Panc1 (cell line): Measurements from ENCODE around the gene OR2V1. TPM values are rescaled to one million over a fixed set of nuclear protein-coding genes. Genes with fewer than 3 reads are reported as not detected.

Experiments used
- ATAC-seq: fragments of 200-7000 bp; cut with Tn5 transposase; 2 replicates; pipeline ENCODE4 v1.9.1; 2020; ENCODE audit warnings: mild to moderate bottlenecking, moderate library complexity
- BruUV-seq: library from RNA; stranded (reverse); fragments of 400-500 nt; replicated peaks from 2 replicates; lab custom pipeline; 2021; lab: Mats Ljungman, UMichigan
- CTCF ChIA-PET: fragments of 300-600 bp; sonication (Branson Sonifier 250); formaldehyde crosslinking; loops from one replicate; lab custom pipeline; 2022; ENCODE audit warnings: antibody characterized with exemption; lab: Charles Lee
- POLR2A ChIA-PET: fragments of 300-600 bp; sonication (Branson Sonifier 250); formaldehyde crosslinking; loops from one replicate; lab custom pipeline; 2022; ENCODE audit warnings: antibody characterized with exemption; lab: Charles Lee
- DNase-seq: peaks from one replicate; pipeline ENCODE4 v3.0.0-alpha.2; 2010; ENCODE audit warnings: low read depth, low spot score
- H3K27ac ChIP-seq: 2 replicates; pipeline ENCODE4 v1.5.1; 2011; ENCODE audit warnings: mild to moderate bottlenecking, low read length, inconsistent platforms
- H3K27me3 ChIP-seq: fragments of 200-500 bp; sonication (Bioruptor generic); 2 replicates; pipeline ENCODE4 v1.6.0; 2014; ENCODE audit warnings: low read length, inconsistent platforms; ENCODE audit not compliant: control insufficient read depth, insufficient read depth
- H3K36me3 ChIP-seq: fragments of 200-500 bp; sonication (Bioruptor generic); 2 replicates; pipeline ENCODE4 v1.5.1; 2014; ENCODE audit warnings: inconsistent platforms, mild to moderate bottlenecking, low read length, moderate library complexity; ENCODE audit not compliant: control insufficient read depth, insufficient read depth
- H3K4me1 ChIP-seq: 2 replicates; pipeline ENCODE4 v1.5.1; 2011; ENCODE audit warnings: inconsistent platforms, mild to moderate bottlenecking, low read length, moderate library complexity; ENCODE audit not compliant: control insufficient read depth, insufficient read depth
- H3K4me3 ChIP-seq, 2 experiments: 2 replicates each; pipeline ENCODE4 v1.5.1; 2011 to 2012; ENCODE audit warnings: low read depth in 2 of 2, low read length in 2 of 2, mild to moderate bottlenecking in 2 of 2, inconsistent platforms in 1 of 2, moderate library complexity in 1 of 2
- H3K9me3 ChIP-seq: fragments of 200-500 bp; sonication (Bioruptor generic); 2 replicates; pipeline ENCODE4 v1.5.1; 2014; ENCODE audit warnings: low read depth, mild to moderate bottlenecking, inconsistent platforms, low read length, moderate library complexity; ENCODE audit not compliant: control insufficient read depth, insufficient read depth
- POLR2AphosphoS5 ChIP-seq: IDR thresholded peaks from 2 replicates; pipeline ENCODE4 v1.6.1; 2012; ENCODE audit warnings: mild to moderate bottlenecking, low read depth, low read length, moderate library complexity
- SIN3A ChIP-seq: IDR thresholded peaks from 2 replicates; pipeline ENCODE4 v1.6.1; 2012; ENCODE audit warnings: low read depth, mild to moderate bottlenecking, low read length, moderate library complexity, borderline replicate concordance; ENCODE audit not compliant: insufficient read depth
- TCF7L2 ChIP-seq: IDR thresholded peaks from 2 replicates; pipeline ENCODE4 v1.6.1; 2011; ENCODE audit warnings: mild to moderate bottlenecking, low read depth, low read length, inconsistent platforms
- in situ Hi-C: cut with HindIII; loops from 2 replicates; pipeline ENCODE4 v1.10.0; 2016; ENCODE audit warnings: low sequenced_read_pairs, low pct_unique_long_range_greater_than_20kb
- intact Hi-C: fragments of 100-400 bp; cut with micrococcal nuclease; formaldehyde crosslinking; loops from one replicate; pipeline ENCODE4 v1.10.0; 2022; ENCODE audit not compliant: unreplicated experiment
- total RNA-seq: library from RNA; stranded (reverse); gene quantifications from one replicate; pipeline ENCODE4 v1.2.1, GENCODE V29; 2021; ENCODE audit not compliant: unreplicated experiment
- TF ChIP-seq, protein P1 (sequence below), 2 experiments: IDR thresholded peaks; 2 replicates each; pipeline ENCODE4 v1.6.1; 2011 to 2012; ENCODE audit warnings: low read depth in 2 of 2, control low read depth in 1 of 2, low read length in 1 of 2, mild to moderate bottlenecking in 1 of 2, moderate library complexity in 1 of 2; ENCODE audit not compliant: insufficient read depth in 1 of 2
- TF ChIP-seq, protein P2 (sequence below): fragments of 450-650 bp; IDR thresholded peaks from 2 replicates; pipeline ENCODE4 v1.5.1; 2017; ENCODE audit warnings: mild to moderate bottlenecking

Gene OR2V1
- total RNA-seq, 1 experiment from 2014 or later = not detected

DNA sequence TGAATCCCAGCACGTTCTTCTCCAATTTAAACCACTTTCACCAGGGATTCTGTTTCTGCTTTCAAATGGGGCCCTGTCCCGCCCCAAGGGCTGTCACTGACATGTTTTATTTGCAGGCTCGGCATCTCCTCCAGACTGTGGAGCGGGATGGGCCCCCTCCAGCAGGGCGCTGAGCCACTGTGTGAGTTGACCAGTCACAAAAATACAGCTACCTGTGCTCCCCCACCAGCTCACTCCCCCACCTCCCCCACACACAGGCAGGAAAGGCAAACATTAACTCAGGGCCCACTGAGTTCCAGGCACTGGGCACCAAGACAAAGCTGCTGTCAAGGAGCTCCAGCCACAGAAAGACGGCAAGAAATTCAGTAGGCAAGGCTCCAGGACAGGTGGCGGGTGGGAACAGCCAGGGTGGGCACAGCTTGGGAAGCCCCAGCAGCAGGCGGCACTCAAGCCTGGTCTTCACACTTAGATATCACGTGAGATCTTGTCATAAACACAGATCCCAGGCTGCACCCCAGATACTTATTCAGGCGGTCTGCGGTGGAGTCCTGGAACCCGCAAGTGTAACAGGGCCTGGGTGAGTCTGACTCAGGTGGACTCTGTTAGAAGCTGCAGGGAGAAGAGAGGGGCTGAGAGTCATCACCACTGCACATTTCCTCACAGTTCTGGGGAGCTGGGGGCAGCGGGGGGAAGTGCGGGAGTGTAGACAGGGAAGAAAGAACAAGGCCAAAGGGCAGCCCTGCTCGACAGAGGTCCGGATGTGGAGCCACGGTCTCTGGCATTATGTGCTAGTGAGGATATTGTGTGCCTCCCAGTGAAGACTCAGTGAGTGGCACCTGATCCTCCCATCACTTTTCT lies 44.7 kb downstream of the OR2V1 start:
- ATAC-seq = no peak

DNA sequence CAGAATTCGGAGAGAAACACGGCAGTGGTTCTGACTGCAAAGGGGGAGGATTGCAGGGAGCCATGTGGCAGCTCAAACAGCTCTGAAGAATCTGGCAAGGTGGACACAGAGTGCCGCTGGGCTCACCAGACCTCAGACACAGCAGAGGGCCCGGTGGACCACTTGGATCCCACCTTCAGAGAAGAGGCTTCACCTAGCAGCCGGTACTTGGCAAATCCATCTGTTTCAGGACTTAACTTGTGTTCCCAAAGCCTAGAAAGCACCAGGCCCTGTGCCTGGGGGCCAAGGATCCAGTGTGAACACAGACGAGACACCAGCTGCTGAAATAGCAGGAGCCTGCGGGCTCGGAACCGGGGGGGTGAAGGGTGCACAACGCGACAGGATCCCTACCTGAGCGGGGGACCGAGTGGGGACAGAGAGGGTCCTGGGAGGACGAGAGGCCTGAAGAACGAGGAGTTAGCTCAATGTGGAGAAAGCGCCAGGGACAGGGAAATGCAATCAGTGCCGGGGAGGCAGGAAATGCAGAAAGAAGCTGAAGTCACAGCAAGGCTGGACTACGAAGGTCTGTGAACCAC lies 46.3 kb downstream of the OR2V1 start:
- in situ Hi-C loops = no loop called here
- intact Hi-C loops = loop anchor here (5.0 kb wide), 1 partner anchor 217 kb away; no protein-coding TSS in a partner anchor
- Histone ChIP-seq H3K27me3 (no peaks in the 10 kb centered on the region), H3K4me1 (no peaks in the 10 kb centered on the region), H3K9me3 (no peaks in the 10 kb centered on the region), H3K36me3 (no peaks in the 10 kb centered on the region), H3K27ac (no peak overlapping the region), H3K4me3 (no peak overlapping the region)
- TF ChIP-seq, protein P1, sequence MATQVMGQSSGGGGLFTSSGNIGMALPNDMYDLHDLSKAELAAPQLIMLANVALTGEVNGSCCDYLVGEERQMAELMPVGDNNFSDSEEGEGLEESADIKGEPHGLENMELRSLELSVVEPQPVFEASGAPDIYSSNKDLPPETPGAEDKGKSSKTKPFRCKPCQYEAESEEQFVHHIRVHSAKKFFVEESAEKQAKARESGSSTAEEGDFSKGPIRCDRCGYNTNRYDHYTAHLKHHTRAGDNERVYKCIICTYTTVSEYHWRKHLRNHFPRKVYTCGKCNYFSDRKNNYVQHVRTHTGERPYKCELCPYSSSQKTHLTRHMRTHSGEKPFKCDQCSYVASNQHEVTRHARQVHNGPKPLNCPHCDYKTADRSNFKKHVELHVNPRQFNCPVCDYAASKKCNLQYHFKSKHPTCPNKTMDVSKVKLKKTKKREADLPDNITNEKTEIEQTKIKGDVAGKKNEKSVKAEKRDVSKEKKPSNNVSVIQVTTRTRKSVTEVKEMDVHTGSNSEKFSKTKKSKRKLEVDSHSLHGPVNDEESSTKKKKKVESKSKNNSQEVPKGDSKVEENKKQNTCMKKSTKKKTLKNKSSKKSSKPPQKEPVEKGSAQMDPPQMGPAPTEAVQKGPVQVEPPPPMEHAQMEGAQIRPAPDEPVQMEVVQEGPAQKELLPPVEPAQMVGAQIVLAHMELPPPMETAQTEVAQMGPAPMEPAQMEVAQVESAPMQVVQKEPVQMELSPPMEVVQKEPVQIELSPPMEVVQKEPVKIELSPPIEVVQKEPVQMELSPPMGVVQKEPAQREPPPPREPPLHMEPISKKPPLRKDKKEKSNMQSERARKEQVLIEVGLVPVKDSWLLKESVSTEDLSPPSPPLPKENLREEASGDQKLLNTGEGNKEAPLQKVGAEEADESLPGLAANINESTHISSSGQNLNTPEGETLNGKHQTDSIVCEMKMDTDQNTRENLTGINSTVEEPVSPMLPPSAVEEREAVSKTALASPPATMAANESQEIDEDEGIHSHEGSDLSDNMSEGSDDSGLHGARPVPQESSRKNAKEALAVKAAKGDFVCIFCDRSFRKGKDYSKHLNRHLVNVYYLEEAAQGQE (IDR thresholded peaks at IDR 0.05; ENCODE audit: insufficient read depth in 1 of 2, low read depth in 2 of 2, low read length in 1 of 2) = no peak
- TF ChIP-seq POLR2AphosphoS5 = no peak
- no peak for TF ChIP-seq TCF7L2
- TF ChIP-seq SIN3A = no peak
- TF ChIP-seq, protein P2, sequence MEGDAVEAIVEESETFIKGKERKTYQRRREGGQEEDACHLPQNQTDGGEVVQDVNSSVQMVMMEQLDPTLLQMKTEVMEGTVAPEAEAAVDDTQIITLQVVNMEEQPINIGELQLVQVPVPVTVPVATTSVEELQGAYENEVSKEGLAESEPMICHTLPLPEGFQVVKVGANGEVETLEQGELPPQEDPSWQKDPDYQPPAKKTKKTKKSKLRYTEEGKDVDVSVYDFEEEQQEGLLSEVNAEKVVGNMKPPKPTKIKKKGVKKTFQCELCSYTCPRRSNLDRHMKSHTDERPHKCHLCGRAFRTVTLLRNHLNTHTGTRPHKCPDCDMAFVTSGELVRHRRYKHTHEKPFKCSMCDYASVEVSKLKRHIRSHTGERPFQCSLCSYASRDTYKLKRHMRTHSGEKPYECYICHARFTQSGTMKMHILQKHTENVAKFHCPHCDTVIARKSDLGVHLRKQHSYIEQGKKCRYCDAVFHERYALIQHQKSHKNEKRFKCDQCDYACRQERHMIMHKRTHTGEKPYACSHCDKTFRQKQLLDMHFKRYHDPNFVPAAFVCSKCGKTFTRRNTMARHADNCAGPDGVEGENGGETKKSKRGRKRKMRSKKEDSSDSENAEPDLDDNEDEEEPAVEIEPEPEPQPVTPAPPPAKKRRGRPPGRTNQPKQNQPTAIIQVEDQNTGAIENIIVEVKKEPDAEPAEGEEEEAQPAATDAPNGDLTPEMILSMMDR = no peak
- no TSS peak for BruUV-seq
- CTCF ChIA-PET = no interaction called here
- DNase-seq (no peak), ATAC-seq (no peak)
- POLR2A ChIA-PET = no interaction called here

More for the DNA sequence above, 44.7 kb downstream of the OR2V1 start:
- BruUV-seq = no TSS peak
- DNase-seq = no peak
- no peaks in the 10 kb centered on the region for H3K9me3 ChIP-seq
- no peaks in the 10 kb centered on the region for H3K27me3 ChIP-seq
- ChIA-PET CTCF (interaction anchor here (0.6 to 1.1 kb wide), 2 partner anchors 234 to 297 kb away, joined by 3 to 6 read pairs; no protein-coding TSS in a partner anchor), POLR2A (no interaction called here)
- no peaks in the 10 kb centered on the region for H3K4me1 ChIP-seq
- intact Hi-C loops = loop anchor here (5.0 kb wide), 1 partner anchor 219 kb away; no protein-coding TSS in a partner anchor
- no peak overlapping the region for H3K4me3 ChIP-seq
- H3K36me3 ChIP-seq = no peaks in the 10 kb centered on the region
- in situ Hi-C loops = no loop called here
- no peak overlapping the region for H3K27ac ChIP-seq
- TF ChIP-seq TCF7L2 (no peak), POLR2AphosphoS5 (no peak), SIN3A (no peak)
- TF ChIP-seq, protein P1 (IDR thresholded peaks at IDR 0.05; ENCODE audit: insufficient read depth in 1 of 2, low read depth in 2 of 2, low read length in 1 of 2) = no peak
- TF ChIP-seq, protein P2 = no peak
